Astrocyte of the spinal cord (primary cell): ENCODE measurements around the gene PTPRG.

ENCODE experiments used
- DNase-seq: peaks from one replicate; pipeline ENCODE4 v3.0.0; 2011; ENCODE audit warnings: low read depth, low spot score
- H3K4me3 ChIP-seq: 2 replicates; pipeline ENCODE4 v1.5.1; 2011; ENCODE audit warnings: low read depth, mild to moderate bottlenecking, low read length, moderate library complexity
- in situ Hi-C: cut with HindIII; loops from 2 replicates; pipeline ENCODE4 v1.10.0; 2017; ENCODE audit warnings: low sequenced_read_pairs
- TF ChIP-seq, protein P1 (sequence below): IDR thresholded peaks from 2 replicates; pipeline ENCODE4 v1.5.1; 2012; ENCODE audit warnings: low read depth, mild to moderate bottlenecking, low read length, inconsistent platforms

The PTPRG gene

DNA sequence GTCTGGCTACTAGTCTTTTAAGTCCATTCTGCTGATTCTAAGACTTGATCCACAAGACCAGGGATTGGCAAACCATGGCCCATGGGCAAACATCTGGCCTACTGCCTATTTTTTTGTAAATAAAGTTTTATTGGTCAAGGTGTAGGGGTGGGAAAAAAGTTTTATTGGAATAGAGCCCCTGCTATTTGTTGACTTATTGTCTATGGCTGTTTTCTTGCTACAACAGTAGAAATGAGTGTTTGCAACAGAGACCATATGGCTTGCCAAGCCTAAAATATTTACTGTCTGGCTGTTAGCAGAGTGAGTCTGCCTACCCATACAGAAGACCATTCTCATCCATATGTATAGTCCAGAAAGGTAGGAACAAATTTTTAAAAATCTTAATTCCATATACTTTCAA, 106.4 kb downstream of the PTPRG start:
- in situ Hi-C loops = no loop called here
- TF ChIP-seq, protein P1, sequence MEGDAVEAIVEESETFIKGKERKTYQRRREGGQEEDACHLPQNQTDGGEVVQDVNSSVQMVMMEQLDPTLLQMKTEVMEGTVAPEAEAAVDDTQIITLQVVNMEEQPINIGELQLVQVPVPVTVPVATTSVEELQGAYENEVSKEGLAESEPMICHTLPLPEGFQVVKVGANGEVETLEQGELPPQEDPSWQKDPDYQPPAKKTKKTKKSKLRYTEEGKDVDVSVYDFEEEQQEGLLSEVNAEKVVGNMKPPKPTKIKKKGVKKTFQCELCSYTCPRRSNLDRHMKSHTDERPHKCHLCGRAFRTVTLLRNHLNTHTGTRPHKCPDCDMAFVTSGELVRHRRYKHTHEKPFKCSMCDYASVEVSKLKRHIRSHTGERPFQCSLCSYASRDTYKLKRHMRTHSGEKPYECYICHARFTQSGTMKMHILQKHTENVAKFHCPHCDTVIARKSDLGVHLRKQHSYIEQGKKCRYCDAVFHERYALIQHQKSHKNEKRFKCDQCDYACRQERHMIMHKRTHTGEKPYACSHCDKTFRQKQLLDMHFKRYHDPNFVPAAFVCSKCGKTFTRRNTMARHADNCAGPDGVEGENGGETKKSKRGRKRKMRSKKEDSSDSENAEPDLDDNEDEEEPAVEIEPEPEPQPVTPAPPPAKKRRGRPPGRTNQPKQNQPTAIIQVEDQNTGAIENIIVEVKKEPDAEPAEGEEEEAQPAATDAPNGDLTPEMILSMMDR = no peak

DNA sequence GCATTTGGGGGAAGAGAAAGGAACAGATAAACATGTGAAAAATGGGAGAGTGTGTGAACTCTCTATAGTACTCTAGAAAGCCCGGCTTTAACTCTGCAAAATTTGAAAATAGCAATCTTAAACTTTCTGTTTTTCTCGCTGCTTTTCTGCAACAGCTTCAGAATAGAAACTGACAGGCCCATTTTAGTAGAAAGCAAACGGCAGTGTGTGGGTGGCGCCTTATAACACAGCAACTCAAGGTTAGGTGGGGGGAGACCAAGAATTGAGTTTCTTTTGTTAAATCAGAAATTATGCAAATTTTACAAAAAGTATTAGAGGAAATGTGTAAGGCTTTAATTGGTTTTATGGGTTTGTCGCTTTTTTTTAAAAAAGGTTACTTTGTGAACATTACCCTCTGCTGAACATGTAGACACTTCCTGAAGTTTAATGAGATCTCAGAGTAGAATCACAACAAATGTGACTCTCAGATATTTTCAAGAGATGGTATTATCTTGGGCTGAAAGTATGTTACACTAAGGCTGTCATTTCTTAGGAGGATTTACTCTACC, 107.0 kb downstream of the PTPRG start:
- DNase-seq = no peak
- H3K4me3 ChIP-seq = no peak overlapping the region
- in situ Hi-C loops = no loop called here
- TF ChIP-seq, protein P1 = no peak

More for the DNA sequence above, 106.4 kb downstream of the PTPRG start:
- DNase-seq = no peak
- H3K4me3 ChIP-seq = no peak overlapping the region

GRCh38 chr3:61669203-61669602, 107.8 kb downstream of the PTPRG start:
- no peak for DNase-seq
- TF ChIP-seq, protein P1 = no peak
- no peak overlapping the region for H3K4me3 ChIP-seq
- in situ Hi-C loops = no loop called here

- no peak for DNase-seq
- TF ChIP-seq, protein P1 = no peak
- in situ Hi-C loops = no loop called here
- H3K4me3 ChIP-seq = no peak overlapping the region
Observed at GRCh38 chr3:61669668-61670299, 108.4 kb downstream of the PTPRG start.

- DNase-seq = no peak
- H3K4me3 ChIP-seq = no peak overlapping the region
- TF ChIP-seq, protein P1 = no peak
- in situ Hi-C loops = no loop called here
Observed at GRCh38 chr3:61673651-61674050, 112.3 kb downstream of the PTPRG start.

- DNase-seq = no peak
- no peak overlapping the region for H3K4me3 ChIP-seq
- in situ Hi-C loops = no loop called here
- TF ChIP-seq, protein P1 = no peak
Observed at GRCh38 chr3:61674596-61674995, 113.2 kb downstream of the PTPRG start.

- in situ Hi-C loops = no loop called here
- TF ChIP-seq, protein P1 = no peak
- no peak for DNase-seq
- no peak overlapping the region for H3K4me3 ChIP-seq
Observed at GRCh38 chr3:61679026-61679425, 117.7 kb downstream of the PTPRG start.
